H1 (cell line): Measurements from ENCODE around the gene RNF114. TPM values are rescaled to one million over a fixed set of nuclear protein-coding genes. Genes with fewer than 3 reads are reported as not detected.

Source experiments
- KDM4A ChIP-seq: IDR thresholded peaks from one replicate; pipeline ENCODE4 v1.7.1; 2012; ENCODE audit warnings: low read depth, mild to moderate bottlenecking, moderate library complexity, low read length, inconsistent platforms; ENCODE audit not compliant: severe bottlenecking
- SP1 ChIP-seq: IDR thresholded peaks from 2 replicates; pipeline ENCODE4 v1.6.1; 2011; ENCODE audit warnings: low read depth, low read length
- polyA plus RNA-seq, 7 experiments: library from polyadenylated mRNA; depleted of rRNA in 3 of 7; stranded (reverse) in 5 of 7; unstranded in 2 of 7; fragments of >200 nt in 5 of 7; fragments of 200-250 nt in 2 of 7; gene quantifications; 1 replicate in 5 of 7; 2 replicates in 1 of 7; 4 replicates in 1 of 7; pipeline versions ENCODE4 v1.2.1 to v1.2.3, GENCODE V29; 2011 to 2013; ENCODE audit warnings: missing spikeins in 2 of 7, mixed read lengths in 2 of 7
- total RNA-seq: library from RNA; stranded (reverse); fragmentation: NEBNext Ultra II Directional; extraction: Animal tissue kit (Norgen Biotek cat#: 25700); gene quantifications from 2 replicates; pipeline ENCODE4 v1.2.1, GENCODE V29; 2021

The RNF114 gene
- total and polyA plus RNA-seq, 2 of the 8 experiments (the other 6 are each of a cell fraction or from before 2014, with no cell fraction given) = 81.7 to 89.9 TPM

DNA sequence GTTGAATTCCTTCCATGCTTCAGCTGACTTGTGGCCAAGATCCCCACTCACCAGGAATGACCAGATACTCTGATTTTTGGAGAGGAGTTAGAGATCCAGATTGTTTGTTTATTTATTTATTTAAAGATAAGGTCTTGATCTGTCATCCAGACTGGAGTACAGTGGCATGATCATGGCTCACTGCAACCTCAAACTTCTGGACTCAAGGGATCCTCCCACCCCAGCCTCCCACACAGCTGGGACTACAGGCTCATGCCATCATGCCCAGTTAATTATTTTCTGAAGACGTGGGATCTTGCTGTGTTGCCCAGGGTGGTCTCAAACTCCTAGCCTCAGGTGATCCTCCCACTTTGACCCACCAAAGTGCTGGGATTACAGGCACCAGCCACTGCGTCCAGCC lies 16.7 kb upstream of the RNF114 start (continued):
- no peak for TF ChIP-seq SP1
- no peak for TF ChIP-seq KDM4A
